ENCODE measurements around the gene PPM1F.

The PPM1F gene

GRCh38 chr22:21968452-21969129, 15.9 kb upstream of the PPM1F start:
- no peak for TF ChIP-seq CTCF (IDR thresholded peaks at IDR 0.05; ENCODE audit: low read depth, low read length)
- DNase-seq (ENCODE audit: extremely low read depth, low read depth), result no peak

GRCh38 chr22:21967693-21968271, 15.1 kb upstream of the PPM1F start:
- no peak for TF ChIP-seq CTCF (IDR thresholded peaks at IDR 0.05; ENCODE audit: low read depth, low read length)
- no peak for DNase-seq (ENCODE audit: extremely low read depth, low read depth)

- no peak for TF ChIP-seq CTCF (IDR thresholded peaks at IDR 0.05; ENCODE audit: low read depth, low read length)
- DNase-seq (ENCODE audit: extremely low read depth, low read depth), result no peak
Observed at GRCh38 chr22:21966643-21967516, 14.2 kb upstream of the PPM1F start.

GRCh38 chr22:21965762-21966288, 13.2 kb upstream of the PPM1F start:
- TF ChIP-seq CTCF (IDR thresholded peaks at IDR 0.05; ENCODE audit: low read depth, low read length), result no peak
- DNase-seq (ENCODE audit: extremely low read depth, low read depth), result no peak

GRCh38 chr22:21964918-21965484, 12.4 kb upstream of the PPM1F start:
- DNase-seq (ENCODE audit: extremely low read depth, low read depth), result no peak
- no peak for TF ChIP-seq CTCF (IDR thresholded peaks at IDR 0.05; ENCODE audit: low read depth, low read length)

- TF ChIP-seq CTCF (IDR thresholded peaks at IDR 0.05; ENCODE audit: low read depth, low read length), result no peak
- no peak for DNase-seq (ENCODE audit: extremely low read depth, low read depth)
Observed at GRCh38 chr22:21964234-21964633, 11.6 kb upstream of the PPM1F start.

Data from AG09319 (cell line).